Stimulated activated CD8-positive, alpha-beta memory T cell treated with anti-CD3 and anti-CD28 coated beads, Interleukin-7, amount 100 ng/mL, for 1 hour (primary cell): ENCODE data around the gene TMEM132D.
"Not testable (repeated sequence)": the region's sequence is repeated elsewhere in the genome, so short reads cannot be mapped to it uniquely, and the experiment has no call there.

ENCODE experiments used
- DNase-seq, 2 donors: peaks; one replicate each; pipeline ENCODE4 v3.0.0-alpha.2; 2020; ENCODE audit warnings: low read depth in 2 of 2

TMEM132D gene

GRCh38 chr12:129592449-129592848, 311.4 kb downstream of the TMEM132D start:
- DNase-seq = no peak

DNA sequence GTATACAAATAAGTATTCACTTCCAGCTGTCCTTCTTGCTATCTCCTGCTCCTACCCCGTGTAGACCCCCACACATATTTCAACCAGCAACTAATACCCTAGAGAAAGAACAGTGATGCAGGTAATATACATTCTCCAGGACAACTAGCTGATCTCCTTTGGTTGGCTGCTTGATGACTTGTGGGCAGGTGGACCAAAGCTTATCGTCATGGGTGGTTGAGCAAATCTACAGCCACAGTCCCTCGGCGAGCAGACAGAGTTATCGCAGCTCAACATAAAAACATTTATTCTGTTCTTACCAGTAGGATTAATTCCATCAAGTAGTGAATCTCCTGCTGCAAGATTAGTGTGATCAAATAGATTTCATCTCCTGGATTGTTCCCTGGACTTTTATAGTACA, 314.3 kb downstream of the TMEM132D start:
- no peak for DNase-seq

GRCh38 chr12:129588142-129588541, 315.7 kb downstream of the TMEM132D start:
- no peak for DNase-seq

DNA sequence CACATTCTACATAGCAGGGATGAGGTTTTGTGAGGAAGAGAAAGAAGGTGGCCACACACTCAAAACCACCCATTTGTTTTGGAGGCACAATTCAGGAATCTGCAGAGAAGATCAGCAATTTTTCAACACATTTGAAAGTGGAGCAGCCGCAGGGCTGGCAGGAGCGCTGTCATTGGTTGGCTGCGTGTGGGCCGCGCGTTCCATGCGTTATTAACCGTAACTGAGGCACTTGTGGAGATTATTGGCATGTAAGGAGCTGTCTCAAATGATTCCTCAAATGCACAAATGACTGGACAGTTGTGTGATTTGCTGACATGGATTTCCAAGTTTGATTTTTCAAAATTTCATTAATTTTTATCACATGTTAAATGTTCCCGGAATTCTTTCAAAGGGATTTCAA, 318.5 kb downstream of the TMEM132D start:
- no peak for DNase-seq

DNA sequence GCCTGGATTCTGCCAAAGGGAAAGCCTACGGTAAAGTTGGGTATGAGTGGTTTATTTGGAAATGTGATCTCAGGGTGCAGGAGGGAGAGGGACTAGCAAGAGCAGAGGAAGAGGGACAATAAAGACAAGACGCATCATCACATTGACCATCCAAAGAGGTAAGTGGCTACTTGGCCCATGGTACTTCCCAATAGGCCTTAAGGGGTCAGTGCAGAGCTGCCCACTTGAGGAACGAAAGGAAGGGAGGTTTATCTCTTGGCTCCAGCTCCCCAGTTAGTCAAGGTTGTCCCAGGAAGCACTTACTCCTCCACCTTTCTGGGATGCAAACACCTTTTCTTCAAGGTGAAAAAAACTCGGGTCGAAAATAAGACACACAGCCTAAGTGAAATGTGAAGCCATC, 323.9 kb downstream of the TMEM132D start:
- no peak for DNase-seq

DNA sequence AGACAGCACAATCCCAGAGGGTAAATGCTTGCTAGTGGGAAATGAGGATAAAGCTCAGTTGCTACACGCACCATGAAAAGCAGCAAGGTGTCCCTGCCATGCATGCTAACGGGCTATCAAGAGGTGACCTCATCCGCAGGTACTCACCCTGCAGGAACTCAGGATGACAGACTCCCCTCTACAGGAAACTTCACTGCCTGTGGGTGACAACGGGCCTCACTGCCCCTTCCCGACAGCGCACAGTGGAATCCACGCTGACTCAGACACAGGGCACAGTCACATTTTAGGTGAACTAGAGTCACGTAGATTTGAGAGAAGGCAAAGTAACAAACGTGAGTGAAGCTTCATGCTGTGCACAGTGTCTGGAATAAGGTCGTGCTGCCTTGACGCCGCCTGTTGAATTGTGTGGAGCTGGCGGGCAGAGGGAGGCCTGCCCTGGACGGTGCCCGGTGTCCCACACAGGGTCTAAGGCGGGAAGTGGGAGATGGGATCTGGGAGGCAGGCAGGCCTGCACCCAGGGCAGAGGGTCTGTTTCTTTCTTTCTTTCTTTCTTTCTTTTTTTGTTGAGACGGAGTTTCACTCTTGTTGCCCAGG, 331.8 kb downstream of the TMEM132D start:
- no peak for DNase-seq

DNA sequence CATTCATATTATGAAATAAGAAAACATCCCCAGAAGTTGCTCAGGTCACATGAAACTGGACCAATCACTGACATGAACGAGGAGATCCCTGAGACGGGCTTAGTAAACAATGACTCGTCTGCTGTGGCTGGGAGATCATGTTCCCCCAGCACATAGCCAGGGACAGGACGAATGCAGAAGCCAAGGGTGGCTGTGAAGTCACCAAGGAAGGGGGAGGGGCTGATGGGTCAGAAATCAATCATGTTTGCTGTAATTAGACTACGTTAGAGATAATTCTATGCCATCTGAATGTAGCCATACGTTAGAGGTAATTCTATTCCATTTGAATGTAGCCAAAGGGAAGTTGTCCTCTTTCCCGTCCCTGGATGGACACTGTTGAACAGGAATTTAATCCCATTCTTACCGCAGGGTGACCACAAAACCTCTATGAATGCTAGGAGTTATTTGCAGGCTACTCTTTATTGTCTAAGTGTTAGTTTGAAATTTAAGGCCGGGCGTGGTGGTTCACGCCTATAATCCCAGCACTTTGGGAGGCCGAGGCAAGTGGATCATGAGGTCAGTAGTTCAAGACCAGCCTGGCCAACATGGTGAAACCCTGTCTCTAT, 332.9 kb downstream of the TMEM132D start:
- no peak for DNase-seq

DNA sequence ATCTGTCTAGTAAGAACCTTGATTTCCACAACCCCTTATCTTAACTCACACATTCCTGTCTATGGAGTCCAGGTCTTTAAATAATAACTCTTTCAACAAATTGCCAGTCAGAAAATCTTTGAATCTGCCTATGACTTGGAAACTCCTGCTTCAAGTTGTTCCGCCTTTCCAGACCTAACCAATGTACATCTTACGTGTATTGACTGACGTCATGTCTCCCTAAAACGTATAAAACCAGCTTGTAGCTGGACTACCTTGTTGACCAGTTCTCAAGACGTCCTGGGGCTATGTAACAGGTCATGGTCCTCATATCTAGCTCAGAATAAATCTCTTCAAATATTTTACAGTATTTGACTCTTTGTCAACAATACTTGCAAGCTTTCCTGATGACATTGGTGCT, 337.0 kb downstream of the TMEM132D start:
- no peak for DNase-seq

DNA sequence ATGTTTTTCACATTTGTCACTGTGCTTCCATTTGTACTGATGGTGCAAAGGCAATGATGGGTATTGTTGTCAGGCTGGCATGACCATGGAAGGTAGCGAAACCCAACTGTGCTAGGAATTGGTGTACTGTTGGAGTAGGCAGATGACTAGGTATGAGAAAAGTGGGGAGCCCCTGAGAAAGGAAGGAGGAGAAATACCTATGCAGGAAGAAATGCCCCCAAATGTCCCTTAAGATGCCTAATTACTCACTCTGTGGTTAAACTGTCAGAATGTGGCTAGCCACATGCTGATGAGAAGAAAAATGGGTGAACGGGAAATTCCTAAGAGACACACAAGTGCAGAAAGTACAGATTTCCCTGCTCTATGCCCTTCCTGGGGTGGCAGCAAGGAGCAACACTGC, 339.1 kb downstream of the TMEM132D start:
- DNase-seq = no peak

GRCh38 chr12:129563266-129563665, 340.6 kb downstream of the TMEM132D start:
- no peak for DNase-seq

GRCh38 chr12:129561304-129561703, 342.5 kb downstream of the TMEM132D start:
- DNase-seq = no peak

GRCh38 chr12:129559776-129560175, 344.0 kb downstream of the TMEM132D start:
- no peak for DNase-seq

DNA sequence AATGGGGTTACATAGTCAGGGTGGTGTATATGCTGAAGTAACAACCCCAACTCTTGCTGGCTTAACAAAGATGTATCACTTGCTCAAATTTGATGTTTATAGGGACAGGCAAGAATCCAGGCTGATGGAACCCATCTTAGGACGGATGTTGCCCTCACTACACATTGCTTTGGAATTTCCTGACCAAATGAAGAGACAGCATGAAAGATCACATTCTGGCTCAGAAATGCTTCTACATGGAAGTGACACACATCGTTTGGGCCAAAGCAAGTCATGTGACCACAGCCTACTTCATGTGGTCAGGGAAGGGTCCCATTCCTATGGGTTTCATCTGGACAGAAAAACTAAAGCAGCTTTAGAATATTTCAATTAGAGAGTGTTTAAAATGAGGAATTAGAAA, 345.8 kb downstream of the TMEM132D start:
- DNase-seq = no peak

DNA sequence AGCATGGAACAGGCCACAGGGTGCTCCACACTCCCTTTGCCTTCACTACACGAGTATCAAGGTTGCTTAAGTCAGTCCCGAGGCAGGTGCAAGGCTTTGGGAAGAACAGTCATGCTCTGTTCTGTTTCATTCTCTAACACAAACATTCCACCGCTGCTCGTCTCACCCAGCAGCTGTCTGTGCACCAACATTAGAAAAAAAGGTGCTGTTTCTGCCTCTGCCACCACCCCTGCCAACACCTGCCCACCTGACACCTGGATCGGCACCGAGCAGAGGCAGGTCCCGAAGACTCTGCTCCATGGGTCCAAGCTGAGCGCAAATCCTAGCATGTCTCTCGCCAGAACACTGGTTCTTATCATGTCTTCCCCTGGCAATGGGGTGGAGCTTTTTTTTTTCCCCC, 347.7 kb downstream of the TMEM132D start:
- DNase-seq = no peak

- DNase-seq = no peak
Measured at GRCh38 chr12:129552996-129553750, 350.7 kb downstream of the TMEM132D start.

GRCh38 chr12:129551441-129551840, 352.4 kb downstream of the TMEM132D start:
- no peak for DNase-seq

GRCh38 chr12:129550353-129550752, 353.5 kb downstream of the TMEM132D start:
- DNase-seq = no peak

DNA sequence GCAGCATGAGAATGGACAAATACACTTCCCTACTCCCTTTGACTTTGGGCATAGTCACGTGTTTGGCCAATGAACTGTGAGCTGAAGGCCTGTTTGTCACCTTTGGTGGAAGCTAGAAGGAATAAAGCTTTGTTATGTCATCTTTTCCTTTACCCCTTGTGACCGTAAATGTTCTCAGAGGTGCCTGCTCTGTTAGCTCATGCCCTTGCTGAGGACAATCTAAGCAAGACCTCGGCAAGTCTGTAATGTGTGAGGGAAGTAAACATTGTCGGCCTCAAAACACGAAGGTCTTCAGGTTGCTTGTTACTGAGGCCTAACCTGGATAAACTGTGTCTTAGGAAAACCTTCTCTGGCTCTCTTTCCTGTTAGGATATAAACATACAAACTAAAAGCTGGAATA, 354.2 kb downstream of the TMEM132D start:
- DNase-seq = no peak

GRCh38 chr12:129549020-129549419, 354.8 kb downstream of the TMEM132D start:
- DNase-seq = not testable (repeated sequence)

DNA sequence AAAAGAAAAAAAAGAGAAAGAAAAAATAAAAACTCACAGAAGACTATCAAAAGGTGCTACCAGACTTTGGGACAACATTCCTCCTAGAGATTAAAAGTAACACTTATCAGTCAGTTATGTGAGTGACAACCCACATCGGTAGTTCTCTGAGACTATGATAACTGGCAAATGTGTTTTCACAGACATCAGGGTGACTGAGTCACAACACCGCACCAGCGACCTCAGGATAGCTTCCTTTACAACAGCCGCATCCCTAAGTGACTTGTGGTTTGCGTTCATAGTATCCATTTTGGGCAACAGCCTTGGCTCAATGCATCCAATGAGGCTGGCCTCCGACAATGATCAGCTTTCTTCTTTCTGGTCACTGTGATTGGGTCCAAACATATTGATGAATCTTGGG, 359.1 kb downstream of the TMEM132D start:
- DNase-seq = no peak

DNA sequence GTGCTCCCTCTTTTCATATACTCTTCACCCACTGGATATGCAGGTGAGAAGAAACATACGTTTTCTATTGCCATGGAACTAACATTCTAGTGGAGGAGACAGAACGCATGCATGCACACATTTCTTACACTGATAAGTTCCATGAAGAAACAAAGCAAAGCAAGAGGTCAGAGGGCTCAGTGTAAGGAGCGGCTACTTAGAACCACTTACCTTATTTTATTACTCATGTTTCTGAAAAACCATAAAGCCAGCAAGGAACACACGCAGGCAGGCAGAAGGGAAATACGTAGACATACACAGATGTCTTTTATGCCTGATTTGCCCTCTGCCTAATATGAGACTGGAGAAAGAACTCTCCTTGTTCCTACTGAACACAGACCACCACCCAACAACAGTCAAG, 362.9 kb downstream of the TMEM132D start:
- no peak for DNase-seq

DNA sequence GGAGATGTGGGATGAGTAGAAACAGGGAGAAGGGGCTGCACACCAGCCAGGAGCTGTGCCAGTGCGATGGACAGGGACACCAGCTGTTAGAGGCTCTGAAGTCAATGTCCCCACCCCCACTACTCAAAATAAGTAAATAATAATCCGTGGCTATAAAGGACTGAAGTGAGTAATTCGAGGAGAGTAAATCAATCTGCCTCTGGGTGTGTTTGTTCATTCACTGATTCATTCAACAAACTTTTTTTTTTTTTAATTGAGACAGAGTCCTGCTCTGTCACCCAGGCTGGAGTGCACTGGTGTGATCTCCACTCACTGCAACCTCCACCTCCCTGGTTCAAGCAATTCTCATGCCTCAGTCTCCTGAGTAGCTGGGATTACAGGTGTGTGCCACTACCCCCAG, 363.6 kb downstream of the TMEM132D start:
- DNase-seq = no peak

DNA sequence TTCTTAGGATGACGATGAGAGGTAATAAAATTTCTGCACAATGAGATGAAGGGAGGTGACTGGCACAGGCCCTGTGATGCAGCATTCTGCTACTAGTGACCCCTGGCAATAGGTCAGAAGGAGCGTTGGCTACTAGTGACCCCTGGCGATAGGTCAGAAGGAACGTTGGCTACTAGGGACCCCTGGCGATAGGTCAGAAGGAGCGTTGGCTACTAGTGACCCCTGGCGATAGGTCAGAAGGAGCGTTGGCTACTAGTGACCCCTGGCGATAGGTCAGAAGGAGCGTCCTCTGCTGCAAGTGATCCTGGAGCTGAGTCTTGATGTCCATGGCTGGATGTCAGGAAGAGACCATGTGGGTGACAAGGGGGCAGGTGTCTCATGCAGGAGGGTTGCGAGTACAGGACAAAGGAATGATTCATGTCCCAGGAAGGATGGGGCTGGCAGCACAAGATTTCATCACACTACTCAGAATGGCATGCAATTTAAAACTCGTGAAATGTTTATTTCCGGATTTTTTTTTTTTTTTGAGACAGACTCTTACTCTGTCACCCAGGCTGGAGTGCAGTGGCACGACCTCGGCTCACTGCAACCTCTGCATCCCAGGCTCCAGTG, 365.0 kb downstream of the TMEM132D start:
- DNase-seq = not testable (repeated sequence)
